NCI-H69 (cell line): ENCODE measurements around the gene CIZ1.

Experiments
- DNase-seq: peaks from one replicate; lab custom pipeline; 2025; lab: John Stamatoyannopoulos, UW

The CIZ1 gene

DNA sequence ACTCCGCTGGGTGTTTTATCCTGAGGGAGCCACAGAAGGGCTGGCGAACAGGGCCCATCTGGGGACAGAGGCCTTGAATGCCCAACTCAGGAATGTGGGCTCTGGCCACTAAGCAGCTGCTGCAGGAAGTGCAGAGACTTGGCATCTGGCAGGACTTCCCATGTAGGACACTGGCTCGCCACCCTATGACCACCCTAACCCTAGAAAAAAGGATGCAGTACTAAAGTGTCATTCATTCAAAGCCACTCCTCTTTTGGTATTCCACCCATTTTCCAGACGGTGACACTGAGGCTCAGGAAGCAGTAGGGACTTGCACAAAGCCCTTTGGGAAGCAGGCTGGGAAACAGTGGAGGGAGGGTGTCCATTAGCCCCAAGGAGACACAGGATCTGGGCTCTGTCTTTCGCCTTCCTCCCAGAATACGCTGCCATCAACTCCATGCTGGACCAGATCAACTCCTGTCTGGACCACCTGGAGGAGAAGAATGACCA, 28.3 kb downstream of the CIZ1 start:
- no peak for DNase-seq

DNA sequence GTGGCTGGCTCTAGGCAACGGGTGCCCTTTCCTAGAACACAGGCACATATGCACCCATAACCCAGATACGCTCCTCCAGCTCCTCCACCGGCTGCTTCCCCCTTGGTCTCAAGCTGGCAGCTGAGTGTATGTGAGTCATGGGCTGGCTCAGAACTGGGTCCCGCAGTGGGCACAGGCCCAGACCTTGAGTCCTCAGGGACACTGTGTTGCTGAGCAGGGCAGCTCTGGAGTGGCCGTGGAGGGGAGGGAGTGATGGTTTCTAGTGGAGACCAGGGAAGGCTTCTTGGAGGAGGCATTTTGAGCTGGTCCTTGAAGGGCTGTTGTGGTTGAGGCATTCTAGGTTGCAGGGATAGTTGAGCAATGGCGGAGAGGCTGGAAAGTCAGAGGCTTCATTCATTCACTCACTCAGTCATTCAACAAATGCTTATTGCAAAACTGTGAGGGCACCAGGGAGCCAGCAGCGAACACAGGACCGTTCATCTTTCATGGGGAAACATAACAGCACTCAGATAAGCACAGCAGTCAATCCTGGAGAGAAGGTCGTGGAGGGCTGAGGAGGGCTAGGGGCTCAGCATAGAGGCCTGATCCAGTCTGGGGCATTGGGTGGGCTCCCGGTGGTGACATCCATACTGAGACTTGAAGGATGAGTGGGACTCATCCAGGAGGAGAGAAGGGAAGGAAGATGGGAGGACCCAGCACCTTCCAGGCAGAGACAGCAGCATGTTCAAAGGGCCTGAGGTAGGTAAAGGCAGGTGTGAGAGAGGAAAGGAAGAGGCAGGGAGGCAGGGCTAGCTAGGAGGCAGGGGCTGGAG, 29.0 kb downstream of the CIZ1 start:
- no peak for DNase-seq

DNA sequence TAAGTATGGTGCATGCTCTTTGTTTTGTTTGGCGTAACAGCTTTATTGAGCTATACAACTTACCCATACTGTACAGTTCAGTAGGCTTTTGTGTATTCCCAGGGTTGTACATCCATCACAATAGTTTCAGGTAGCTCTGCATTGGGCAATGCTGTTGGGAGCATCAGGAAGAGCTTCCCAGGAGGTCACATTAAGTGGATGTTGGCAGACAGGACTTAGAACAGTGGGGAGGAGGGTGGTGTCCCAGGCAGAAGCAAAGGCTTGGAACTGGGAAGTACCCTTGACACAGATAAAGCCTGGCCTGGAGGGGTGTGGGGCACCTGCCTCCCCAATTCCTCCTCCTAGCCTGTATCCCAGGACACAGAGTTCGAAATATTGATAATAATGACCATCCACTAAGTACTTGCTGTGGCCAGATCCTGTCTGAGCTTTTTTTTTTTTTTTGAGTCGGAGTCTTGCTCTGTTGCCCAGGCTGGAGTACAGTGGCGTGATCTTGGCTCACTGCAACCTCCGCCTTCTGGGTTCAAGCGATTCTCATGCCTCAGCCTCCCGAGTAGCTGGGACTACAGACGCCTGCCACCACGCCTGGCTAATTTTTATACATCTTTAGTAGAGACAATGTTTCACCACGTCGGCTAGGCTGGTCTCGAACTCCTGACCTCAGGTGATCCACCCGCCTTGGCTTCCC, 30.0 kb downstream of the CIZ1 start:
- DNase-seq: peak; percentile 68

DNA sequence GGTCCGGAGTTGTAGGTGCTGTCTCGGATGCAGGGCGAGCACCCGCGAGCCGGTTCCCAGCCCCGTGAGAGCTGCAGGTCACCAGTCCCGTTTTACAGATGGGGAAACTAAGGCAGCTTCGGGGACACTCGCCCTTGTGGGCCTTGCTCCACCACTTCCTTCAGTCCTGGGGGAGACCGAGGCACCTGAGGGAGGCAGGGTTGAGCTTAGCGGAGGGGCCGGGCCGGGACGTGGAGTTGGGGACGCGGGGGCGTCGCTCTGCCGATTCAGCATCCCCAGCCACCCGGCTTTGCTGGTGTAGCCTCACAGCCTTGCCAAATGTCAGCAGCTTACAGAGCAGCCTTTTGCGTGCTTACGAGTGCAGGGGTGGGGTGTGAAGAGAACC, 30.8 kb downstream of the CIZ1 start:
- peak; percentile 51 for DNase-seq

DNA sequence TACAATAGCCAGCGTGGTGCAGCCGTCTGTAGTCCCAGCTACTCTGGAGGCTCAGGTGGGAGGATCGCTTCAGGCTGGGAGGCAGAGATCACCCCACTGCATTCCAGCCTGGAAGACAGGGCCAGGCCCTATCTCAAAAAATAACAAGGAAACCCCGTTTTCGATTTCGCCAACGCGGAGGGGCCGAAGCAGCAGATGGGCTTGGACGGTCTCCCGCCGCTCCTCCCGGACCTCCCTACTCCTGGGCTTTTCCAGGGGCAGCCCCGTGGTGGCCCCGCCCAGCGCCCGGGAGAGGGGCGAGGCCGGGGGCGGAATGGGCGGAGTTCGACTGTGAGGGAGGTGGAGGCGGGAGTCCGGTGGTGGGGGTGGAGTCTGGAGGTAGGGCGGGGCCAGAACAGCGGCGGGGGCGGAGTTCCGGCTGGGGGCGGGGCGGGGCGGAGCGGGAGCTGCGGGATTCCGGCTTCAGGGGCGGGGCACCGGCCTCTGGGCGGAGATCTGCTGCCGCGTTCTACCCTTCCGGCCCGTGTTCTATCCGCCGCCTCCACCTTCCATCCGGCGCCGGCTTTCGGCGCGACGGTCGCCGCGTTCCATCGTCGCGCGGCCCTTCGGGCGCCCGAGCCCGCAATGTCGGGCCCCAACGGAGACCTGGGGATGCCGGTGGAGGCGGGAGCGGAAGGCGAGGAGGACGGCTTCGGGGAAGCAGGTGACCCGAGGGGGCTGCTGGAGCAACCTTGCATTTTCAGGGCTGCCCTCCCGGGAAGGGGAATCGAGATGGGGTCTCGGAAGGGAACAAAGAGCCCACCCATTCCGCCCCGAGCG, 31.4 kb downstream of the CIZ1 start, which contains the start of gene BBLN:
Gene BBLN (plus strand): TSS at position 482 of the 819 bp plus-strand sequence. CDS start 143 bp downstream, at position 625.
- peak; percentile 97 for DNase-seq

DNA sequence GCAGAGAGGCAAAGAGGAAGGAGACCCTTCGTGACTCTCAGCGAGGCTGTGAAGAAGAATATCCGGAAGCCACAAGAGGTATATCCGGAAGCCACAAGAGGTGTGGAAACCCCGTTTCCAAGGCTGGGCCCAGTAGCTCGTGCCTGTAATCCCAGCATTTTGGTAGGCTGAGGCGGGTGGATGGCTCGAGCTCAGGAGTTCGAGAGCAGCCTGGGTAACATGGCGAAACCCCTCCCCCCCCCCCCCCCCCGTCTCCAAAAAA, 31.9 kb downstream of the CIZ1 start:
- no peak for DNase-seq

DNA sequence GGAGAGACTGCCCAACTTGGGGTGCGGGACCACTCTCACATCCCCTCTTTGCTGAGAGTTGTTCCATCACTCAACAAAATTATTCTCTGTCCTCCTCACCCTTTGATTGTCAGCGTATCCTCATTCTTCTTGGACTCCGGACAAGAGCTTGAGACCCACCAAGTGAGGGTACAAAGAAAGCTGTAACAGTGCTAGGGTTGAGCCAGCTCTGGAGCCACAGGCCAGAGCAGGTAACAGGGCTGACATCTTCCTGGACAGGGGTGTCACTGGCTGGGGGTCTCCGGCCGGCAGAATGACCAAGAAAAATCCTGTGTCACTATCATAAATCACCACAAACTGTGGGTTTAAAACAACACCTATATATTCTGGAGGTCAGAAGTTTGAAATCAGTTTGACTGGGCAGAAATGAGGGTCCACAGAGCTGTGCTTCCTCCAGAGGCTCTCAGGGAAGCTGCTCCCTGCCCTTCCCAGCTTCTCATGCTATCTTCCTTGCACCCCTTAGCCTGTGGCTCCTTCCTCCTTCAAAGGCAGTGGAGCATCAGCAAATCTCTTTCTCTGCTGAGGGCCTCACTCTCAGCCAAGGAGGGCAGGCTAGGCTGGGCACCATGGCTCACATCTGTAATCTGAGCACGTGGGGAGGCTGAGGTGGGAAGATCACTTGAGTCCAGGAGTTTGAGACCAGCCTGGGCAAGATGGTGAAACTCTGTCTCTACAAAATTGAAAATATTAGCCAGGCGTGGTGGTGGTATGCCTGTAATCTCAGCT, 35.5 kb downstream of the CIZ1 start:
- DNase-seq: no peak

DNA sequence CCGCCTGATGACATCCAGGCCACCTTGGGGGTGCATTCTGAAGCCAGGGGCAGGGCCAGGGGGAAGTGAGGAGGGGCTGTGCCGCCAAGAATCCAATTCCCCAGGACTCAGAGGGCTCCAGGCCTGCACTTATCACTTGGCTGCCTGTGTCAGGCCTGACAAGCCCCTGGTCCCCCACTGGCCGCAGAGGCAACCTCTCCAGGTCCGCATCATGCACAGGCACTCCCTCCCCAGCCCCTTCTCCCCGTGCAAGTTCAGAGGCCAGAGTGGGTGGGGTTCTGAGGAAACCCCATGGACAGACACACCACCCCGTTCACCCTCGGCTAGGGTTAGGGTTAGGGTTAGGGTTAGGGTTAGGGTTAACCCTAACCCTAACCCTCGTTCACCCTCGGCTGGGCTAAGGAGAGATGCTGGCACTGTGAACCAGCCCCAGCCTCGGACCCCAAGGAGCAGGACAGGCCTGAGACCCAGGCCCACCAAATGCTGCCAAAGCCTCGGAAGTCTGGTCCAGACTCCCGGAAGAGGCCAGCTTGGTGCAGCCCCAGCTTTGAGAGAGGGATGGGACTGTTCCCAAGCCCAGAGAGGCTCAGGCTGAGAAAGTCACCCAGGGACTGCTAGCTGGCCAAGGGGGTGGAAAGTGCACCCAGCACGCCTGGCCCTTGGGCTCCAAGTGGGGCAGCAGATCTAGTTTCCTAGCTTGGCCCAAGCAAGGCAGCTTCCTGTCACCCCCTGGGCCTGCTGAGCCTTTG, 37.3 kb downstream of the CIZ1 start:
- no peak for DNase-seq

DNA sequence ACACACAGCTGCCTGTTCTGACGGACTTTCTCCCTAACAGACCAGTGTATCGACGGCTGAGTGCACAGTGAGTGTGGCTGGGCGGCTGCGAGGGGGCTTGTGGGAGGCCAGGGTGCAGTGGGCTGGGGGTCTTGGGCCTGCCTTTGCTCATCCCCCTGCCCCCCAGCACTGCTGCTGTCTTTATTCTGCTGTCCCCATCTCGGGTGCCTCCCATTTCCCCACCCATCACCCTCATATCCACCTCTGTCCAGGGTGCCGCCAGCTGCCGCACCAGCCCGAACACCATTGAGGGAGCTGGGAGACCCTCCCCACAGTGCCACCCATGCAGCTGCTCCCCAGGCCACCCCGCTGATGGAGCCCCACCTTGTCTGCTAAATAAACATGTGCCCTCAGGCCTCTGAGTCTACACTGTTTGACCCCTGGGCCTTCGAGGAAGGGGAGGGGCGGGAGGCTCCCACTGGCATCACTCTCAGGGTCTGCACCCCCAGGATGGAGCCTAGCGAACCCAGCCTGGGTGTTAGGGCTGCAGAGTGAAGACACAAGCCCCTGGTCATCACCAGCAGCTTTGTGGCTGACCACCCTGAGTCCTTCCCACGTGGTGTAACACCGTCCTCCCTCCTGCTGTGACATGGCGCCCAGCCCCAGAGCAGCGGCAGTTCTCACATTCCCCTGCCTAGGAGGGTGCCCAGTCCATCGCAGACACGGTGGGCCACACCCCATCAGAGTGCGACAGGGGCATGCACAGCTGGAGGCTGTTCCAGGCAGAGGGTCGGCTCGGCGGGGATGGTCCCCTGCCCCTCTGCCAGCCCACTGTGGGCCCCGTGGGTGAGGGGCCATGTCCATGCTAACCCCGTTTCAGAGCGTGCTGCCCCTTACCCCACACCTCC, 38.1 kb downstream of the CIZ1 start:
- peak; percentile 26 for DNase-seq

DNA sequence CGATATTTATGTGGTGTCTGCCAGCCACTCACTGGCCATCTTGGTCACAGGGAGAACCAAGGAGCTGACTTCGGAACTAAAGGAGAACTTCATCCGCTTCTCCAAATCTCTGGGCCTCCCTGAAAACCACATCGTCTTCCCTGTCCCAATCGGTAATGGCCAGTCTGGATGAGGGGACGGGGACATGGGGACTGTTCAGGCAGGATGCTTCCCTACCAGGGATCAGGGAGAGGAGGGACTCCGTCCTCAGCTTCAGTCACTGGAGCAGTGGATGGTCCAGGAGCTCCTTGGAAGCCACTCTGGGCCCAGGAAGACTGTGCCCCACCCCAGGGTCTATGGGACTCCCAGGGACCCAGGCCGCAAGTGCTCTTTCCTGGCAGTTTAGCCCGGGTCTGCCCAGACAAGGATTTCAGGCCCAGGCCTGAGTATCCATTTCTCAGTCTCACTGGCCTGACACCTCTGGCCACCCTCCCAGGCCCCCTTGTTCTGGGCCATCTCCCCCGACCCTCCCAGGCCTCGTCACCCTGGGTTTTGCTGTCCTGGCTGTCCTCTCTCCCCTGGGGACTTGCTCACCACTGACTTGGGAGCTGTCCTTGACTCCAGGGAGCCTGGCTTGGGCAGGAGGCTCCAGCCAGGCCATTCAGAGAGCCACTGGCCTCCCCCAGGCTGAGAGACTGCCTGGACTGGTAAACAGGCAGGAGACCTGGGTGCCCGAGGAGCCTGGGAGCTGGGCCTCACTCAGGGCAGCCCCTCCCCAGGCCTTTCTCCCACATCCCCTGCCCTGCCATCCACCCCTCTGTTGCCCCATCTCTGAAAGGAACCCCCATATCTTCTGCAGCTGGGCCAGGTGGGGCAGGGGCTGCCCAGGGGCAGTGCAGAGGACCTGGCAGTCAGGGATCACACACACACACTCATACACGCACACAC, 39.0 kb downstream of the CIZ1 start:
- no peak for DNase-seq

DNA sequence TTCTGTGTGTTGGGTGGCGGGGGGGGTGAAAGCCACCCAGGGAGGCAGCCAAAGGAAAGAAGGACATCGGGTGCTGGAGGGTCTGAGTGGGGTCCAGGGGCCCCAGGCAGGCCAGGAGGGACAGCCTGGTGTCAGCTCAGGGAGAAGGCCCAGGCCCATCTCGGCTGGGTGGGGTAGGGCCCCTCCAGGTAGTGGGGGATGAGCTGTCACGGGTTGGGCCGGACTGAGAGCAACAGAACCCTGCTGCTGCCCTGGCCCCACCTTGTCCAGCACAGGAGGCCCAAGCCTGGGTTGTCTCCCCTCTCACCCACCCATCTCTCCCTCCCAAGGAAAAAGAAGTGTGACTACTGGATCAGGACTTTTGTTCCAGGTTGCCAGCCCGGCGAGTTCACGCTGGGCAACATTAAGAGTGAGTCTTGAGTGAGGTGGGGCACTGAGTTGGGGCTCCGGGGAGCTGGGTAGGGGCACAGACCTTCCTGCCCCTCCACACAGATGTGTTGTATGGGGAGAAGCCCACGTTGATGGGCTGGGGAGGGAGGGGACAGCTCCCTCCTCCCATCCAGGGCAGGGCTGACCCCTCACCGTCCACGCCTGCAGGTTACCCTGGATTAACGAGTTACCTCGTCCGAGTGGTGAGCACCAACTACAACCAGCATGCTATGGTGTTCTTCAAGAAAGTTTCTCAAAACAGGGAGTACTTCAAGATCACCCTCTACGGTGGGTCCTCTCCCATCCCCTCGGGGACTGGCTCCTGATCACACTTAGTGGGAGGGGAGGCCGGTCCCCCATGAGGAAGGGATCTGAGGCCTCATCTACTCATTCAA, 39.9 kb downstream of the CIZ1 start:
- no peak for DNase-seq

DNA sequence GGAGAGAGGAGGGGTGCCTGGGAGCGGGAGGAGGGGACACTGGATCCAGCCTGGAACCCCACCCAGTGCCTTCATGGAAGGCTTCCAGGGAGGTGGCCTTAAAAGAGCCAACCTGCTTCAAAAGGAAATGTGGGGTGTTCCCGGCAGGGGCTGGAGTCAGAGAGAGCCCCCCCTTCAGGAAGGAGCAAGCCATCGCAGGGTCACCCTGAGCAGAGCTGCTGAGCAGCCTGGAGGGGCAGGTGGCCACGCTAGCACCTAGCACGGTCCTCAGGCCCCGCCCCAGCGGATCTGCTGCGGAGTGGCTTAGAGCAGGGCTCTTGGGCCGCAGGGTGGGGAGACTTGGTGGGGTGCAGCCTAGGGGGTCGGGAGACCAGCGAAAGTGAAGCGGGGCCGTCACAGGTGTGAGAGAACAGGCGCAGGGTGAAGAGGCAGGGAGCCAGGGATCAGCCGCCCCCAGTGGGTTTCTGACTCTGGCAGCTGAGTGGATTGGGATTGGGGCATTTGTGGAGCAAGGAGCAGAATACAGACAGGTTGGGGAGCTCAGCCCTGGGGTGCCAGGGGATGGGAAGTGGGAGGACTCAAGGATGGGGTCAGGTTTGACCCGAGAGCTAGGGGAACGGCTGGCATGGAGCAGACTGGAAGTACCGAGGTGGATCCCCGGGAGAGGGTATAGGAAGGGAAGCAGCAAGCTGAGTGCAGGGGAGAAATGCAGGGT, 40.6 kb downstream of the CIZ1 start:
- peak; percentile 44 for DNase-seq

DNA sequence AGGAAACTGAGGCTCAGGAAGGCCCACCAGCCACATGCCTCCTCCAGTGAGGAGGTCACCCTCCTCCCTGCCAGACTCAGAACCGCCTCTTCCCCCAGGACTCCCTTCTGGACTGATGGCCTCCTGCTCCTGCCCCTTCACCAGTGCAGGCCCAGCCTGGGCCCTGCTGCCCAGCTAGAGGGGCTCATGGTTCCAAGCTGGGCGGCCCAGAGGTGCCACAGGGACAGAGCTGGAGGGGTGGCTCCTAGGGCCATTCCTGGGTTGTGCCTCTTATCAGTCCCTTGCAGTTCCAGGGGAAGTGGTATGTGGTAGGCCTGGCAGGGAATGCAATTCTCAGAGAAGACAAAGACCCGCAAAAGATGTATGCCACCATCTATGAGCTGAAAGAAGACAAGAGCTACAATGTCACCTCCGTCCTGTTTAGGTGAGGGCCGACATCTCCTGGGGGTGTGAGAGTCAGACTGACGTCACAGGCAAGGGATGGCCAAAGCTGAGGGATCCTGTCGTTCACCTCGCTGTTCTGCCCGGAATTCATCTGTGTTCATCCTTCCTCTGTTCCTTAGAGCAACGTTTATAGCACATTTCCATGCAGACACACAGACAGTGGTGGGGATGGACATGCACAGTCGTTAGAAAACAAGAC, 41.3 kb downstream of the CIZ1 start:
- DNase-seq: no peak

DNA sequence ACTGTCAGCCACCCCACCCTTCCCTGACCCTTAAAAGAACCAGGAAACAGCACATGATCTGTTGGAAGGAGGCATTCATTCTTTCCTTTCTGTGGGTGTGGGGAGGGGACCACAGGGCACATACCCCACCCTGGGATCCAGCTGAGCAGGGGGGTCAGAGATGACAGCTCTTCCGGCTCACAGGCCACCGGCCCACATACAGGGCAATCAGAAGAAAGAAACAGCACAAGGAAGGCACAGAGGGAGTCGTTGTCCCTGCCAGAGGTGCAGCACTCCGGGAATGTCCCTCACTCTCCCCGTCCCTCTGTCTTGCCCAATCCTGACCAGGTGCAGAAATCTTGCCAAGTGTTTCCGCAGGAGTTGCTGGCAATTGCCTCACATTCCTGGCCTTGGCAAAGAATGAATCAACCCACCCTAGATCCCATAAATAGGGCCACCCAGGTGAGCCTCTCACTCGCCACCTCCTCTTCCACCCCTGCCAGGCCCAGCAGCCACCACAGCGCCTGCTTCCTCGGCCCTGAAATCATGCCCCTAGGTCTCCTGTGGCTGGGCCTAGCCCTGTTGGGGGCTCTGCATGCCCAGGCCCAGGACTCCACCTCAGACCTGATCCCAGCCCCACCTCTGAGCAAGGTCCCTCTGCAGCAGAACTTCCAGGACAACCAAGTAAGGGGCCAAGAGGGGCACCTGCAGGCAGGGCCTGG, 42.2 kb downstream of the CIZ1 start, which contains the start of gene LCN2:
Gene LCN2 (plus strand): TSS at position 453 of the 701 bp plus-strand sequence. CDS start 73 bp downstream, at position 526.
- DNase-seq: no peak

DNA sequence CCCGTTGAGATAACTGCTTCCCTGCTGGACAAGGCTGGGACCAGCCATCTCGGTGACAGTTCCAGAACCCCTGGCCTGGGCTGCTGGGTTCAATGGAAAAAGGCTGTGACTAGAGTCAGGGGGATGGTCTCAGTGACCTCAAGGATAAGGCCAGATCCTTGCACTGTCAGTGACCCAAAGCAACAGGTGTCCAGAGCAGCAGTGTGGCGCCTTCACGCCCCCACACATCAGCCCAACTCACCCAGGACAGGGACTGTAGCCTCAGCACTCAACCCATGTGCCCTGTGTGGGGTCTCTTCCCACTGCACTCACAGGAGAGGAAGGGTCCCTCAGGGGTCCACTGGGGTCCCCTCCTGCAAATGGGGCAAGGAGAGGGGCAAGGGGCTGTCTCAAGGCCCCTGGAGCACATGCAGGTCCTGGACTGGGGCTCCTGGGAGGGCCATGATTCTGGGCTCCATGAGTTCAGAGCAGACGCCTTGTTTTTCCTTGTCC, 42.8 kb downstream of the CIZ1 start:
- DNase-seq: no peak

DNA sequence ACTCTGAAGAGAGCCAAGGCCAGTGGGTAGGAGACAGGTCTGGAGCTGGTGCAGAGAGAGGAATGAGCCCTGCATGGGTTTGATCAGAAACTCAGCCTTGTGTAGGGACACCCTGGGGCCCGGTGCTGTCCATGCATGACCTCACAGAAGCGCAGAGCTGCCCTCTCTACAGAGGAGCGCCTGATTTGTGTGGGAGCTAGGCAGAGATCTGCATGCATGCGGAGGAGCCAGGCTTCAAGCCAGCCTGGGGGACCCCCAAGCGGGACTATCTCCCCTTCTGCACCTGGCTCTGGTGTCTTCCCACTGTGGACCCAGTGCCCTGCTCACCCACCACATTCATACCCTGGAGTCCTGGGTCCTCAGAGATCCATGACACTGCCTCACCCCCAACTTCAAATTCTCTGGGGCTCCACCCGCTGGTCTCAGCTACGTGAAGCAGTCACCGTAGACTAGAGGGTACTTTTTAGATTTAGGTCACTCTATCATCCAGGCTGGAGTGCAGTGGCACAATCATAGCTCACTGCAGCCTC, 44.7 kb downstream of the CIZ1 start:
- no peak for DNase-seq
